K562 (cell line): ENCODE measurements around the gene PDE9A. TPM values are rescaled to one million over a fixed set of nuclear protein-coding genes. Genes with fewer than 3 reads are reported as not detected.
"Not testable (repeated sequence)": the region's sequence is repeated elsewhere in the genome, so short reads cannot be mapped to it uniquely, and the experiment has no call there.

Experiments
- ATAC-seq: fragments of 200-7000 bp; cut with Tn5 transposase; 3 replicates; pipeline ENCODE4 v1.9.1; 2020; ENCODE audit warnings: moderate library complexity
- BruUV-seq: library from RNA; stranded (reverse); fragments of 400-500 nt; replicated peaks from 2 replicates; lab custom pipeline; 2021; lab: Mats Ljungman, UMichigan
- CTCF ChIA-PET: fragments of 300-600 bp; formaldehyde crosslinking; extraction: SDS; loops from one replicate; lab custom pipeline; 2021; ENCODE audit warnings: low intra/inter-chr PET ratio; lab: Yijun Ruan, JAX
- POLR2A ChIA-PET: fragments of 300-600, 350-650 bp; sonication (Branson Sonifier 250); formaldehyde crosslinking; extraction: SDS; loops from one replicate; lab custom pipeline; 2021; ENCODE audit warnings: antibody characterized with exemption, inconsistent platforms; lab: Yijun Ruan, JAX
- DNase-seq, 4 experiments: peaks; one replicate each; pipeline versions ENCODE4 v3.0.0 to v3.0.0-alpha.2; 2011 to 2018; ENCODE audit warnings: low spot score in 3 of 4, mixed read lengths in 3 of 4; ENCODE audit errors: extremely low read depth in 1 of 4
- FAIRE-seq: peaks from 2 replicates; lab custom pipeline; 2011; peaks lifted over from hg19 to GRCh38; lab: Jason Lieb, UNC
- H2AFZ ChIP-seq: 2 replicates; pipeline ENCODE4 v1.6.0; 2011; ENCODE audit warnings: low read depth, low read length, control low read depth, inconsistent platforms
- H3K27ac ChIP-seq: fragments of 200-600 bp; 3 replicates; pipeline ENCODE4 v1.8.0; 2011; ENCODE audit warnings: low read depth, mild to moderate bottlenecking, control low read depth, inconsistent platforms, low read length, moderate library complexity, mixed read lengths; ENCODE audit errors: extremely low read depth
- H3K27me3 ChIP-seq, 2 experiments: fragments of 300-600 bp in 1 of 2; 2 replicates in 1 of 2; 3 replicates in 1 of 2; pipeline versions ENCODE4 v1.6.0 to v1.8.0; 2011; ENCODE audit warnings: inconsistent platforms in 2 of 2, low read length in 2 of 2, mild to moderate bottlenecking in 1 of 2, mixed read lengths in 1 of 2, moderate library complexity in 1 of 2; ENCODE audit not compliant: control insufficient read depth in 2 of 2, insufficient read depth in 2 of 2
- H3K36me3 ChIP-seq: fragments of 300-600 bp; 3 replicates; pipeline ENCODE4 v1.8.0; 2011; ENCODE audit warnings: mild to moderate bottlenecking, low read length, inconsistent platforms; ENCODE audit not compliant: control insufficient read depth, insufficient read depth
- H3K4me1 ChIP-seq, 2 experiments: fragments of 200-600 bp in 1 of 2; replicated peaks in 1 of 2; 2 replicates in 1 of 2; 3 replicates in 1 of 2; pipeline versions ENCODE4 v1.5.1 to v1.8.0; 2011; ENCODE audit warnings: inconsistent platforms in 2 of 2, low read length in 2 of 2, mild to moderate bottlenecking in 1 of 2, mixed read lengths in 1 of 2, moderate library complexity in 1 of 2; ENCODE audit not compliant: control insufficient read depth in 2 of 2, insufficient read depth in 2 of 2
- H3K4me2 ChIP-seq: 2 replicates; pipeline ENCODE4 v1.6.1; 2011; ENCODE audit warnings: low read length, control low read depth, inconsistent platforms, mixed read lengths; ENCODE audit not compliant: insufficient read depth
- H3K4me3 ChIP-seq: fragments of 200-600 bp; sonication (generic), shearing (Covaris generic); 2 replicates; pipeline ENCODE4 v1.5.1; 2016; ENCODE audit warnings: control low read depth, inconsistent platforms
- H3K79me2 ChIP-seq: fragments of 200-600 bp; 3 replicates; pipeline ENCODE4 v1.8.0; 2011; ENCODE audit warnings: low read length, inconsistent platforms; ENCODE audit not compliant: control insufficient read depth, insufficient read depth
- H3K9ac ChIP-seq, 2 experiments: 2 replicates each; pipeline versions ENCODE4 v1.6.0 to v1.6.1; 2011; ENCODE audit warnings: low read depth in 2 of 2, low read length in 2 of 2, control low read depth in 1 of 2, inconsistent platforms in 1 of 2, mild to moderate bottlenecking in 1 of 2, mixed read lengths in 1 of 2; ENCODE audit not compliant: insufficient read depth in 1 of 2
- H3K9me1 ChIP-seq: one replicate; pipeline ENCODE4 v1.6.0; 2011; ENCODE audit warnings: inconsistent platforms, mild to moderate bottlenecking, low read length, moderate library complexity; ENCODE audit not compliant: control insufficient read depth, insufficient read depth
- H3K9me3 ChIP-seq: replicated peaks from 2 replicates; pipeline ENCODE4 v1.5.1; 2011; ENCODE audit warnings: low read depth, low read length, inconsistent platforms; ENCODE audit not compliant: control insufficient read depth, insufficient read depth
- H4K20me1 ChIP-seq: replicated peaks from 2 replicates; pipeline ENCODE4 v1.6.1; 2011; ENCODE audit warnings: low read length, inconsistent platforms, mixed read lengths; ENCODE audit not compliant: control insufficient read depth, insufficient read depth
- PPARD ChIP-seq: fragments of 250-450 bp; sonication (Bioruptor Pico); IDR thresholded peaks from 2 replicates; pipeline ENCODE4 v1.8.0; 2022; ENCODE audit warnings: inconsistent platforms, mild to moderate bottlenecking, moderate library complexity
- ZNF146 ChIP-seq: IDR thresholded peaks from one replicate; pipeline ENCODE4 v1.6.1; 2018; ENCODE audit warnings: missing compliant biosample characterization; ENCODE audit not compliant: unreplicated experiment
- WGBS: fragments of 100-300 bp; shearing (Covaris generic); methylation state at CpG from one replicate; pipeline ENCODE4 v1.1.6; 2016; ENCODE audit warnings: low coverage, mixed read lengths; ENCODE audit not compliant: insufficient coverage; ENCODE audit errors: missing lambda C conversion rate; 5-methylcytosine and 5-hydroxymethylcytosine counted together
- in situ Hi-C: fragments of 300-500 bp; cut with MboI; formaldehyde crosslinking; loops from 4 replicates; pipeline ENCODE4 v1.15.0; 2018; ENCODE audit warnings: inconsistent platforms, mixed read lengths
- intact Hi-C: fragments of 100-400 bp; cut with micrococcal nuclease; formaldehyde crosslinking; loops from 2 replicates; pipeline ENCODE4 v1.14.2; 2022
- polyA plus RNA-seq, 8 experiments: library from polyadenylated mRNA; depleted of rRNA in 4 of 8; stranded (reverse) in 5 of 8; unstranded in 3 of 8; fragments of >200 nt; fragmentation: Nextera tagmentation in 2 of 8; fragmentation: Illumina TruSeq in 1 of 8; extraction: Ambion mirVana in 2 of 8; extraction: Trizol in 1 of 8; gene quantifications; 2 replicates each; pipeline versions ENCODE4 v1.2.1 to v1.2.3, GENCODE V29; 2011 to 2014; ENCODE audit warnings: inconsistent platforms in 1 of 8, missing spikeins in 1 of 8
- total RNA-seq, 7 experiments: library from RNA; depleted of rRNA in 6 of 7; stranded (reverse); fragments of >200 nt in 6 of 7; fragmentation: Illumina TruSeq in 2 of 7; extraction: Trizol in 2 of 7; gene quantifications; 2 replicates each; pipeline versions ENCODE4 v1.2.1 to v1.2.3, GENCODE V29; 2011 to 2021; ENCODE audit warnings: low replicate concordance in 1 of 7

The PDE9A gene
- total and polyA plus RNA-seq, 9 of the 15 experiments (the other 6 are each of a cell fraction or from before 2014, with no cell fraction given): 0.07 to 0.27 TPM; not detected in 7

GRCh38 chr21:42708107-42708506 is 54.7 kb downstream of the PDE9A start:
- Histone ChIP-seq H3K27ac (no peak overlapping the region), H3K79me2 (no peaks in the 10 kb centered on the region), H3K4me1 (no peaks in the 10 kb centered on the region), H3K9ac (no peak overlapping the region), H3K4me3 (no peak overlapping the region), H3K9me1 (no peaks in the 10 kb centered on the region), H3K36me3 (no peaks in the 10 kb centered on the region), H3K27me3 (peaks cover 45 to 51% of the 10 kb centered on the region in 2 experiments), H2AFZ (no peak overlapping the region), H3K9me3 (no peaks in the 10 kb centered on the region), H3K4me2 (no peak overlapping the region), H4K20me1 (no peaks in the 10 kb centered on the region)
- no peak for TF ChIP-seq PPARD (CRISPR knock-in tag)
- no peak for DNase-seq
- ATAC-seq: no peak
- BruUV-seq: no TSS peak
- CTCF ChIA-PET: no interaction called here
- intact Hi-C loops: loop anchor here (10.0 kb wide), 1 partner anchor 67 kb away; no protein-coding TSS in a partner anchor
- FAIRE-seq: no peak
- 3% methylated on average over 7 of the region's 7 CpGs for WGBS
- POLR2A ChIA-PET: no interaction called here
- in situ Hi-C loops: no loop called here

- intact Hi-C loops: loop anchor here (10.0 kb wide), 1 partner anchor 66 kb away; no protein-coding TSS in a partner anchor
- H3K4me3 ChIP-seq, ATAC-seq, DNase-seq, H3K9ac ChIP-seq, H3K9me1 ChIP-seq, BruUV-seq, H3K4me2 ChIP-seq, FAIRE-seq, H3K9me3 ChIP-seq, H3K36me3 ChIP-seq: not testable (repeated sequence)
- WGBS: 0% methylated on average over 1 of the region's 1 CpG
- peaks cover 38 to 46% of the 10 kb centered on the region in 2 experiments for H3K27me3 ChIP-seq
- peak; percentile 64 for TF ChIP-seq ZNF146 (CRISPR knock-in tag)
- TF ChIP-seq, all 486 proteins: peak for 1; not testable (repeated sequence) for 485
- POLR2A ChIA-PET, H4K20me1 ChIP-seq, in situ Hi-C loops, H3K4me1 ChIP-seq, H3K79me2 ChIP-seq, H3K27ac ChIP-seq, CTCF ChIA-PET, H2AFZ ChIP-seq: not testable (repeated sequence)
Measured at GRCh38 chr21:42708916-42709315, 55.5 kb downstream of the PDE9A start.
